Endothelial cell of umbilical vein (primary cell): ENCODE data around the gene ENG. TPM values are rescaled to one million over a fixed set of nuclear protein-coding genes. Genes with fewer than 3 reads are reported as not detected.

Experiments used
- BruUV-seq: library from RNA; stranded (reverse); fragments of 400-500 nt; replicated peaks from 2 replicates; lab custom pipeline; 2021; lab: Mats Ljungman, UMichigan
- CTCF ChIA-PET: fragments of 300-600, 350-600 bp; sonication (Branson Sonifier 250); formaldehyde crosslinking; loops from one replicate; lab custom pipeline; 2021; ENCODE audit warnings: antibody characterized with exemption, inconsistent platforms; lab: Charles Lee
- POLR2A ChIA-PET: fragments of 300-600, 350-600 bp; sonication (Branson Sonifier 250); formaldehyde crosslinking; loops from one replicate; lab custom pipeline; 2021; ENCODE audit warnings: antibody characterized with exemption, inconsistent platforms; lab: Charles Lee
- DNase-seq: peaks from one replicate; pipeline ENCODE4 v3.0.0-alpha.2; 2011; ENCODE audit warnings: low read depth, low spot score
- FAIRE-seq: peaks from 2 replicates; lab custom pipeline; 2011; peaks lifted over from hg19 to GRCh38; lab: Jason Lieb, UNC
- H2AFZ ChIP-seq: 2 replicates; pipeline ENCODE4 v1.6.0; 2012; ENCODE audit warnings: low read depth, low read length, control low read depth, inconsistent platforms
- H3K27ac ChIP-seq: 2 replicates; pipeline ENCODE4 v1.5.1; 2011; ENCODE audit warnings: low read depth, mild to moderate bottlenecking, control low read depth, low read length, moderate library complexity; ENCODE audit not compliant: insufficient read depth
- H3K27me3 ChIP-seq, 2 experiments: 2 replicates each; pipeline versions ENCODE4 v1.6.0 to v1.6.1; 2011; ENCODE audit warnings: low read length in 2 of 2, mixed read lengths in 1 of 2; ENCODE audit not compliant: control insufficient read depth in 2 of 2, insufficient read depth in 2 of 2
- H3K36me3 ChIP-seq, 2 experiments: 2 replicates in 1 of 2; 3 replicates in 1 of 2; pipeline ENCODE4 v1.5.1; 2011; ENCODE audit warnings: low read length in 2 of 2, mild to moderate bottlenecking in 1 of 2, moderate library complexity in 1 of 2; ENCODE audit not compliant: control insufficient read depth in 2 of 2, insufficient read depth in 2 of 2; ENCODE audit errors: extremely low read depth in 1 of 2
- H3K4me1 ChIP-seq: 3 replicates; pipeline ENCODE4 v1.5.1; 2011; ENCODE audit warnings: mild to moderate bottlenecking, low read length; ENCODE audit not compliant: control insufficient read depth, insufficient read depth; ENCODE audit errors: extremely low read depth
- H3K4me2 ChIP-seq: 2 replicates; pipeline ENCODE4 v1.6.1; 2011; ENCODE audit warnings: low read length, control low read depth, mixed read lengths; ENCODE audit not compliant: insufficient read depth
- H3K4me3 ChIP-seq, 3 experiments: fragments of 200-600 bp in 1 of 3; sonication (generic), shearing (Covaris generic) in 1 of 3; replicated peaks in 1 of 3; 2 replicates each; pipeline ENCODE4 v1.5.1; 2011 to 2016; ENCODE audit warnings: control low read depth in 3 of 3, low read length in 3 of 3, mild to moderate bottlenecking in 2 of 3, inconsistent platforms in 1 of 3, low read depth in 1 of 3, moderate library complexity in 1 of 3; ENCODE audit not compliant: insufficient read depth in 1 of 3
- H3K79me2 ChIP-seq: 2 replicates; pipeline ENCODE4 v1.6.0; 2012; ENCODE audit warnings: low read length, inconsistent platforms; ENCODE audit not compliant: control insufficient read depth, insufficient read depth
- H3K9ac ChIP-seq: replicated peaks from 2 replicates; pipeline ENCODE3; 2011; ENCODE audit warnings: low read length, control low read depth; ENCODE audit not compliant: insufficient read depth; ENCODE audit errors: extremely low read depth
- H3K9me1 ChIP-seq: replicated peaks from 3 replicates; pipeline ENCODE4 v1.6.0; 2011; ENCODE audit warnings: mild to moderate bottlenecking, low read length; ENCODE audit not compliant: control insufficient read depth, insufficient read depth; ENCODE audit errors: extremely low read depth
- H3K9me3 ChIP-seq: replicated peaks from 2 replicates; pipeline ENCODE4 v1.5.1; 2012; ENCODE audit warnings: low read length, inconsistent platforms; ENCODE audit not compliant: control insufficient read depth, insufficient read depth
- H4K20me1 ChIP-seq: replicated peaks from 2 replicates; pipeline ENCODE3; 2011; ENCODE audit warnings: mild to moderate bottlenecking, low read length; ENCODE audit not compliant: control insufficient read depth, insufficient read depth; ENCODE audit errors: extremely low read depth
- EZH2 ChIP-seq: IDR thresholded peaks from 2 replicates; pipeline ENCODE4 v1.6.1; 2012; ENCODE audit warnings: borderline replicate concordance, low read depth, mild to moderate bottlenecking, moderate library complexity, low read length, inconsistent platforms; ENCODE audit not compliant: severe bottlenecking
- FOS ChIP-seq: IDR thresholded peaks from 2 replicates; pipeline ENCODE4 v1.6.1; 2011; ENCODE audit warnings: mild to moderate bottlenecking, low read length, moderate library complexity, borderline replicate concordance; ENCODE audit not compliant: insufficient read depth
- GATA2 ChIP-seq: IDR thresholded peaks from 2 replicates; pipeline ENCODE4 v1.7.0; 2011; ENCODE audit warnings: low read depth, mild to moderate bottlenecking, moderate library complexity, mixed read lengths, low read length; ENCODE audit not compliant: insufficient read length, insufficient read depth
- JUN ChIP-seq: IDR thresholded peaks from 2 replicates; pipeline ENCODE4 v1.6.1; 2011; ENCODE audit warnings: borderline replicate concordance, low read depth; ENCODE audit not compliant: insufficient read length, insufficient read depth
- MAX ChIP-seq: IDR thresholded peaks from 2 replicates; pipeline ENCODE4 v1.6.1; 2011; ENCODE audit not compliant: insufficient read depth, insufficient read length
- MYC ChIP-seq: IDR thresholded peaks from one replicate; pipeline ENCODE4 v1.6.1; 2011; ENCODE audit warnings: mild to moderate bottlenecking, low read depth, low read length
- POLR2A ChIP-seq: IDR thresholded peaks from 2 replicates; pipeline ENCODE4 v1.6.1; 2012; ENCODE audit warnings: low read depth, mild to moderate bottlenecking, control low read depth, low read length
- POLR2AphosphoS5 ChIP-seq: IDR thresholded peaks from 2 replicates; pipeline ENCODE4 v1.6.1; 2012; ENCODE audit warnings: low read depth, mild to moderate bottlenecking, control low read depth, low read length, moderate library complexity; ENCODE audit not compliant: insufficient read depth
- dilution Hi-C: fragments of 300-500 bp; cut with MboI; formaldehyde crosslinking; loops from one replicate; pipeline ENCODE4 v1.15.0; 2019; ENCODE audit warnings: low sequenced_read_pairs; ENCODE audit not compliant: extremely low pct_ligation_motif_present
- intact Hi-C: fragments of 100-400 bp; cut with micrococcal nuclease; formaldehyde crosslinking; loops from one replicate; pipeline ENCODE4 v1.10.0; 2022
- polyA plus RNA-seq, 4 experiments: library from polyadenylated mRNA; depleted of rRNA in 3 of 4; stranded (reverse) in 3 of 4; unstranded in 1 of 4; fragments of >200 nt; gene quantifications; 2 replicates each; pipeline versions ENCODE4 v1.2.1 to v1.2.3, GENCODE V29; 2011 to 2012; ENCODE audit warnings: missing spikeins in 1 of 4
- total RNA-seq: library from RNA; stranded (reverse); gene quantifications from 2 replicates; pipeline ENCODE4 v1.2.3, GENCODE V29; 2021
- TF ChIP-seq, protein P1 (sequence below), 2 donors: IDR thresholded peaks; 1 replicate in 1 of 2; 2 replicates in 1 of 2; pipeline ENCODE4 v1.5.1; 2011; ENCODE audit warnings: low read length in 2 of 2, mild to moderate bottlenecking in 2 of 2, moderate library complexity in 2 of 2, control low read depth in 1 of 2, inconsistent platforms in 1 of 2, low read depth in 1 of 2; ENCODE audit not compliant: insufficient read depth in 1 of 2; ENCODE audit errors: extremely low read depth in 1 of 2

Gene ENG
- total and polyA plus RNA-seq, 2 donors (not counting 3 experiments of a cell fraction or from before 2014, with no cell fraction given): 338 to 728 TPM

DNA sequence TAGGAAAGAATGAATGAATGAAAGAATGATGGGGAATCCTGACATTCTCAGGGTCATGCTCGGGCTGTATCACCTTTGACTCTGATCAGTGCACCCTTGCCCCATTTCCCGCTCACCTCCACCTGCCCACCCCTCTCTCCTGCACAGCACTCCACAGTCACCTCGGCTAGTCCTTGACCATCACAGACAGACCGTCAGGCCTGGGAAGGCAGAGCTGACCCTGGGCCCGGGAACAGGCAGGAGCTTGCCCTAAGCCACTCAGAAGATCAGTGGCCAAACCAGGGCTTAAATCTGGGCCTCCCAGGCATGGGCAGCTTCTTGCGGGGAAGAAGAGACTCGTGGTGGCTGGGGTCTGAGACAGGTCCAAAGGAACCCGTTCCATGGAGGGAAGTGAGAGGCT is 41.4 kb upstream of the ENG start:
- no peak overlapping the region for H2AFZ ChIP-seq
- BruUV-seq: no TSS peak
- ChIA-PET POLR2A (no interaction called here), CTCF (interaction anchor here (1.4 kb wide), 1 partner anchor 24 kb away, joined by 4 read pairs; no protein-coding TSS in a partner anchor)
- intact Hi-C loops (no loop called here), dilution Hi-C loops (no loop called here)
- peaks cover 11% of the 10 kb centered on the region for H3K4me1 ChIP-seq
- H3K79me2 ChIP-seq: peaks cover 11% of the 10 kb centered on the region
- no peak for TF ChIP-seq GATA2
- no peak for TF ChIP-seq EZH2
- TF ChIP-seq POLR2AphosphoS5: no peak
- TF ChIP-seq FOS: no peak
- no peak for TF ChIP-seq POLR2A
- TF ChIP-seq MYC: no peak
- TF ChIP-seq MAX: no peak
- no peak for TF ChIP-seq JUN
- no peak overlapping the region for H3K27ac ChIP-seq
- H4K20me1 ChIP-seq: no peaks in the 10 kb centered on the region
- no peak overlapping the region for H3K4me2 ChIP-seq
- no peaks in the 10 kb centered on the region for H3K9me3 ChIP-seq
- H3K9me1 ChIP-seq: no peaks in the 10 kb centered on the region
- DNase-seq (no peak), FAIRE-seq (no peak)
- H3K4me3 ChIP-seq: no peak overlapping the region
- no peak overlapping the region for H3K9ac ChIP-seq
- peaks cover 9 to 37% of the 10 kb centered on the region in 2 experiments for H3K36me3 ChIP-seq
- H3K27me3 ChIP-seq: no peaks in the 10 kb centered on the region

GRCh38 chr9:127893392-127893791 is 38.9 kb upstream of the ENG start:
- POLR2A ChIA-PET: no interaction called here
- no peaks in the 10 kb centered on the region for H4K20me1 ChIP-seq
- H3K4me1 ChIP-seq: peaks cover 6% of the 10 kb centered on the region
- no peaks in the 10 kb centered on the region for H3K9me3 ChIP-seq
- no peaks in the 10 kb centered on the region for H3K27me3 ChIP-seq
- FAIRE-seq (no peak), DNase-seq (no peak)
- dilution Hi-C loops (no loop called here), intact Hi-C loops (no loop called here)
- CTCF ChIA-PET: interaction anchor here (1.0 kb wide), 1 partner anchor 11 kb away, joined by 3 read pairs; no protein-coding TSS in a partner anchor
- H3K9ac ChIP-seq: no peak overlapping the region
- H3K27ac ChIP-seq: no peak overlapping the region
- TF ChIP-seq FOS (no peak), POLR2AphosphoS5 (no peak), POLR2A (no peak), GATA2 (no peak), JUN (no peak), MYC (no peak), EZH2 (no peak), MAX (no peak)
- TF ChIP-seq, protein P1, sequence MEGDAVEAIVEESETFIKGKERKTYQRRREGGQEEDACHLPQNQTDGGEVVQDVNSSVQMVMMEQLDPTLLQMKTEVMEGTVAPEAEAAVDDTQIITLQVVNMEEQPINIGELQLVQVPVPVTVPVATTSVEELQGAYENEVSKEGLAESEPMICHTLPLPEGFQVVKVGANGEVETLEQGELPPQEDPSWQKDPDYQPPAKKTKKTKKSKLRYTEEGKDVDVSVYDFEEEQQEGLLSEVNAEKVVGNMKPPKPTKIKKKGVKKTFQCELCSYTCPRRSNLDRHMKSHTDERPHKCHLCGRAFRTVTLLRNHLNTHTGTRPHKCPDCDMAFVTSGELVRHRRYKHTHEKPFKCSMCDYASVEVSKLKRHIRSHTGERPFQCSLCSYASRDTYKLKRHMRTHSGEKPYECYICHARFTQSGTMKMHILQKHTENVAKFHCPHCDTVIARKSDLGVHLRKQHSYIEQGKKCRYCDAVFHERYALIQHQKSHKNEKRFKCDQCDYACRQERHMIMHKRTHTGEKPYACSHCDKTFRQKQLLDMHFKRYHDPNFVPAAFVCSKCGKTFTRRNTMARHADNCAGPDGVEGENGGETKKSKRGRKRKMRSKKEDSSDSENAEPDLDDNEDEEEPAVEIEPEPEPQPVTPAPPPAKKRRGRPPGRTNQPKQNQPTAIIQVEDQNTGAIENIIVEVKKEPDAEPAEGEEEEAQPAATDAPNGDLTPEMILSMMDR (IDR thresholded peaks at IDR 0.05; ENCODE audit: extremely low read depth in 1 of 2, insufficient read depth in 1 of 2, low read depth in 1 of 2, low read length in 2 of 2): no peak
- no peaks in the 10 kb centered on the region for H3K9me1 ChIP-seq
- BruUV-seq: no TSS peak
- H3K4me3 ChIP-seq: no peak overlapping the region
- peaks cover 9 to 45% of the 10 kb centered on the region in 2 experiments for H3K36me3 ChIP-seq
- peaks cover 7% of the 10 kb centered on the region for H3K79me2 ChIP-seq
- no peak overlapping the region for H3K4me2 ChIP-seq
- H2AFZ ChIP-seq: no peak overlapping the region
